GM18868 (cell line): ENCODE data around the gene MDC1.
A peak's percentile ranks its signal among the peaks of the same experiment; 100 is the strongest.
"Not testable (repeated sequence)": the region's sequence is repeated elsewhere in the genome, so short reads cannot be mapped to it uniquely, and the experiment has no call there.

Experiments
- ATAC-seq: cut with Tn5 transposase; IDR thresholded peaks from one replicate; pipeline ENCODE4 v1.9.1; 2021; ENCODE audit warnings: mild to moderate bottlenecking, moderate library complexity; ENCODE audit not compliant: unreplicated experiment

Gene MDC1

GRCh38 chr6:30717129-30717844 is at the start of gene MDC1:
MDC1 (minus strand) TSS chr6:30717281; CDS start chr6:30715175, 2,106 bp downstream.
- ATAC-seq = peak; percentile 76

- no peak for ATAC-seq
These were observed 49.5 kb upstream of the MDC1 start for GRCh38 chr6:30766461-30767157.

- not testable (repeated sequence) for ATAC-seq
These were observed 48.4 kb upstream of the MDC1 start for GRCh38 chr6:30765495-30765894.

GRCh38 chr6:30764490-30765043 is 47.5 kb upstream of the MDC1 start:
- not testable (repeated sequence) for ATAC-seq

GRCh38 chr6:30763618-30764489 is 46.8 kb upstream of the MDC1 start:
- ATAC-seq = no peak

GRCh38 chr6:30763155-30763617 is 46.1 kb upstream of the MDC1 start:
- no peak for ATAC-seq

GRCh38 chr6:30761791-30762429 is 44.8 kb upstream of the MDC1 start:
- ATAC-seq = no peak

- ATAC-seq = no peak
These were observed 43.5 kb upstream of the MDC1 start for GRCh38 chr6:30760549-30760948.

- ATAC-seq = no peak
These were observed 42.6 kb upstream of the MDC1 start for GRCh38 chr6:30759575-30760239.

GRCh38 chr6:30757261-30757904 is 40.3 kb upstream of the MDC1 start:
- ATAC-seq = no peak

GRCh38 chr6:30756405-30757003 is 39.4 kb upstream of the MDC1 start:
- not testable (repeated sequence) for ATAC-seq

- ATAC-seq = no peak
These were observed 37.5 kb upstream of the MDC1 start for GRCh38 chr6:30754631-30755030.

GRCh38 chr6:30752157-30752927 is 35.3 kb upstream of the MDC1 start:
- ATAC-seq = no peak

GRCh38 chr6:30750379-30750668 is 33.2 kb upstream of the MDC1 start:
- no peak for ATAC-seq

GRCh38 chr6:30749554-30750378 is 32.7 kb upstream of the MDC1 start:
- no peak for ATAC-seq

GRCh38 chr6:30748851-30749540 is 31.9 kb upstream of the MDC1 start:
- no peak for ATAC-seq
